Cerebellar nuclear complex (tissue), 1 donor: ENCODE results near the gene LRRC43.
"Not testable (repeated sequence)": the region's sequence is repeated elsewhere in the genome, so short reads cannot be mapped to it uniquely, and the experiment has no call there.

Experiments used
- DNase-seq, 2 experiments: peaks; one replicate each; lab custom pipeline; 2025; lab: John Stamatoyannopoulos, UW

Gene LRRC43

DNA sequence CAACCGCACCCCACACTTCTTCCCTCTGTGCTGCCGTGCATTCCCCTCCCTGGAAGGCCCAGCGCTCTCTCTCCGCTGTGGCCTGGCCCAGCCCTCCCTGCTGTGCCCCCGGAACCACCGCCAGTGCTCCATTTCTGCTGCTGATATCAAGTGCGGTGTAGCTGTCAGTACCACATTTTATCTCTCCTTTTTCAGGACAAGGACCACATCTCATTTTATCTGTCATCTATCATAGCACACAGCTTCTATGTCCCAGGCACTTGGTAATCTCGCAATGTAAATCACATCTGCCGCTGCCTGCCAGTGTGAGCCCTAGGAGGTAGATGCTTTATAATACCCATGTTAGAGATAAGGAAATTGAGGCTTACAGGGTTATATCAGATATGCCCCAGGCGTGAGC, 27.2 kb upstream of the LRRC43 start:
- DNase-seq, result no peak

DNA sequence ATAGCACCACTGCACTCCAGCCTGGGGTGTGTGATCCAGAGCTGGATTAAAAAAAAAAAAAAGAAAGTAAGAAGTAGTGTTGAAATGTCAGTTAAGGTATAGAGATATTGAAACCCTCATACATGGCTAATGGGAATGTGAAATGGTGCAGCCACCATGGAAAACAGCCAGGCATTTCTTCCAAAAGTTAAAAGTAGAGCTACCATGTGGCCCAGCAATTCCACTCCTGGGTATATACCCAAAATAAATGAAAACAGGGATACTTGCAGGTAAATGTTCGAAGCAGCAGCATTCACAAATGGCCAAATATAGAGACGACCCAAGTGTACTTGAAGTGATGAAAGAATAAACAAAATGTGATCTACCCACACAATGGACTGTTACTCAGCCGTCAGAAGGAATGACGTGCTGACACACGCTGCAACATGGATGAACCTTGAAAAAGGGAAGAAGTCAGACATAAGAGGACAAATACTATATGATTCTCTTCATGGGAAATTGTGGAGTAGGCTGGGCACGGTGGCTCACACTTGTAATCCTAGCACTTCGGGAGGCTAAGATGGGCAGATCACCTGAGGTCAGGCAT, 24.1 kb upstream of the LRRC43 start:
- DNase-seq, result no peak

DNA sequence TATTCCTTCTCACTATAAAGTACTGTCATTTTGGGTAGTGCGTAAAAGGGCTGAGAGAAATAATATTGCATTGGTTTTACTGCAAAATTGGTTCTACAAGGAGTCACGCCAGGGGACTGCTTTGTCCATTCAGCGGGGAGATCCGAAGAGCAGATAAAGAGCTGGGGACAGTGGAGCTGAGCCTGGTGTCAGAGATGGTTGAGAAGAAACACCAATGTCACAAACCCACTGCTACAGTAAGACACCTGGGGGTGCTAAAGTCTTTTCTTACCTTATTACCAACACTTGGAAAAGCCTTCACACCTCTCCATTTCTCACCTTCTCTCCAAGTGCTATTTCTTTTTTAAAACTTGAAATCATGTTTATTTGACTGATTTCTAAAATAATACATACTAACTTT, 23.0 kb upstream of the LRRC43 start:
- DNase-seq, result no peak

DNA sequence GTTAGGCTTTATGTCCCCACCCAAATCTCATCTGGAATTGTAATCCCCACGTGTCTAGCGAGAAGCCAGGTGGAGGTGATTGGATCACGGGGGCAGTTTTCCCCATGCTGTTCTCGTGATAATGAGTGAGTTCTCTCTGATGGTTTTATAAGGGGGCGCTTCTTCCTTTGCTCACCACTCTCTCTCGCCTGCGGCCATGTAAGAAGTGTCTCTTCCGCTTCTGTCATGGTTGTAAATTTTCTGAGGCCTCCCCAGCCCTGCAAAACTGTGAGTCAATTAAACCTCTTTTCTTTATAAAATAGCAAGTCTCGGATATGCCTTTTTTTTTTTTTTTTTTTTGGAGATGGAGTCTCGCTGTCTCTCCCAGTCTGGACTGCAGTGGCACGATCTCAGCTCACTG, 22.2 kb upstream of the LRRC43 start:
- no peak for DNase-seq

DNA sequence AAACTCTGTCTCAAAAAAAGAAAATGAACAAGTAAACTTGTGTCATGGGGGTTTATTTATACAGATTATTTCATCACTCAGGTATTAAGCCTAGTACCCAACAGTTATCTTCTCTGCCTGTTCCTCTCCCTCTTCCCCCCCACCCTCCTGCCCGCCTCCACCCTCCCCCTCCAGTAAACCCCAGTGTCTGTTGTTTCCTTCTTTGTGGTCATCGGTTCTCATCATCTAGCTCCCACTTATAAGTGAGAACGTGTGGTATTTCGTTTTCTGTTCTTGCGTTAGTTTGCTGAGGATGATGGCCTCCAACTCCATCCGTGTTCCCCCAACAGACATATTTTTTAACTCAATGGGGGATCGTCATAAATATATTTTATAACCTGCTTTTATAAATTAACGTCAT, 21.2 kb upstream of the LRRC43 start:
- no peak for DNase-seq

DNA sequence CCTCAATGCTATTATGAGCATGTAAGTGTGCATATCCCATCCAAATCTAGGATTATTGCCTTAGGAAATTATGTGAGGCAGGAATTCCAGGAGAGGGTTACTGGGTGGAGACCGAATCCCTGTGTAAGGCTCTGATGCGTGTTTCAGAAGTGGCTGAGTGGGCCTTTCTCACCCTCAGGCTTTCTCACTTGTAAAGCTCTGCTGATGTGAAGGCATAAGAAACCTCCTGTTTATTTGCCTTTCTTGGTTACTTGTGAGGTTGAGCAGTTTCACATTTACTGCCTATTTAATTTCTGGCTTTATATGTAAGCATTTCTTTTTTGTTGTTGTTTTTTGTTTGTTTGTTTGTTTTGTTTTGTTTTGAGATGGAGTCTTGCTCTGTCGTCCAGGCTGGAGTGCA, 19.9 kb upstream of the LRRC43 start:
- no peak for DNase-seq

DNA sequence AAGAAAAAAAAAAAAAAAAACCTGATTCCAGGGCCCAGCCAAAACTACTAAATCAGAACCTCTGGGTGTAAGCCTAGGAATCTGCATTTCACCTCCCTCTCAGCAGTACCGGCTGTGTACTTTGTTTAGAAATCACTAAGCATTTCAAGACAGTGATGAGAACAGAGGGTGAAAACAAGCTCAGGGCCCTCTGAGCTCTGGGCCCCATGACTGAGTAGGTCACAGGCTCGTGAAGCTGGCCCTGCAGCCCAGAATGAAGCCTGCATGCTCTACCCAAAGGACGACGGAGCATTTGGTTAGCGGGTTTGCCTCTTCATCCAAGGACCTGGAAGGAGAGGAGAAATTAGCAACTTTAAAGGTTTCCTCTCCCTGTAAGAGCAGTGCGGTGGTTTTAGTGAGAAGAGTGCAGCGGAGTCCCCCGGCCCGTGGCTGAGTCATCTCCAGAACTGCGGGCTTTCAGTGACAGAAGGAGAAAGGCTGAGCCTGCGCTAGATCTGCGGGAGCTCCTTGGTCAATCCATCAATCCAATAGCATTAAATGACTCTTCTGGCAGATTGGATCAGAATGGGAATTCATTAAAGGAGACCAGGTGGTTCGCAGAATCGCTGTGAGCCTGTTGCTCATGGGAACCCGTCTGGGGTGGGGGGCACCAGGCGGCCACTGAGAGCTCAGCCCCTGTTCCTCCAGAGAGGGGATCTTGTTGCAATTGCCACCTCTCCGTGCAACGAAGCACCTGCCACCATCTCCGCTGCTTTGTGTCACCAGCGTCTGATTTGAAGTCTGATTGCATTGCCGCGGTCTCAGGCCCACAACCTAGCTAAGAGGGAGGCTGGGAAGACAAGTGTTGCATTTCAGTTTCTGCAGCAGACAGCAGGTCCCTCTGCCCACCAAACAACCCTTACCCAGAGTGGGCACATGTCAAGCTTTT, 16.2 kb upstream of the LRRC43 start:
- no peak for DNase-seq

DNA sequence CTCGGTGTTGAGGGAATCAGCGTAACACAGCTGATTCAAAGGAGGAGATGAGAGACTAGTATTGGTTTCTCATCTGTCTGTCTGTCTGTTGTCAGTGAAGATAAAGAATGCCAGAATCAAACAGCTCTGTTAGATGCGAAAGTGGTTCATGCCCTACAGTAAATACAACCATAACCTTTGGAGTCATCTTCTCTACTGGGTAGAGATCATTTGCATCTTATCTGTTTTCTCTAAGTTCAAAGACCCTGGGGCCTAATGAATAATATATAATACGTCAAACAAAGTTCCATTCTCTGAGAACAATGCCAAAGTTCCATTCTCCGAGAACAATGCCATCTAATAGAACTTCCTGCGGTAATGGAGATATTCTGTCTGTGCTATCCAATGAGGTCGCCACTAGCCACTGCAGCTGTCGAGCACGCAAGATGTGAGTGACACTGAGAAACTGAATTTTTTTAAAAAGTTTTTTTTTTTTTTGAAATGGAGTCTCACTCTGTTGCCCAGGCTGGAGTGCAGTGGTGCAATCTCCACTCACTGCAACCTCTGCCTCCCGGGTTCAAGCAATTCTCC, 15.5 kb upstream of the LRRC43 start:
- DNase-seq, result no peak

DNA sequence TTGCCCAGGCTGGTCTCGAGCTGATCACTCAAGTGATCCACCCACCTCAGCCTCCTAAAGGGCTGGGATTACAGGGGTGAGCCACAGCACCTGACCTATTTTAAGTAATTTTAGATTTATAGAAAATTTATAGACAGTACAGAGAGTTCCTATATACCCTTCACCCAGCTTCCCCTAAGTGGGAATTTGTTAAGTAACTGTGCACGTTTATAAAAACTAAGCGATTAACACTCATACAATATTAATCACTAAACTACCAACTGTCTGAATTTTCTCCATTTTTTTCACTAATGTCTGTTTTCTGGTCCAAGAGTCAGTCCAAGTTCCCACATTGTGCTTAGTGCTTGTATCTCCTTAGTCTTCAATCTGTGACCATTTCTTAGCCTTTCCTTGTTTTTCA, 14.4 kb upstream of the LRRC43 start:
- DNase-seq, result no peak

DNA sequence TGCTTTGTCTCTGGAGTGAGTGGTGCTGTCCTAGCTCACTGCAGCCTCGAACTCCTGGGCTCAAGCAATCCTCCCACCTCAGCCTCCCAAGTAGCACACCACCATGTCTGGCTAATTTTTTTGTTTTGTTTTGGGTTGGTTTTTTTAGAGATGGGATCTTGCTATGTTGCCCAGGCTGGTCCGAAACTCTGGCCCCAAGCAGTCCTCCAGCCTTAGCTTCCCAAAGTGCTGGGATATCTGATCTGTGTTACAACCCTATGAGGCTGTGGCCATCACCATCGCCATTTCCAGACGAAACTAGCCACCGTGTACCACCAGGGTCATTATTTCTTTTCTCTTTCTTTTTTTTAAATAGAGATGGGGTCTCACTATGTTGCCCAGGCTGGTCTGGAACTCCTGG, 11.5 kb upstream of the LRRC43 start:
- DNase-seq, result no peak

DNA sequence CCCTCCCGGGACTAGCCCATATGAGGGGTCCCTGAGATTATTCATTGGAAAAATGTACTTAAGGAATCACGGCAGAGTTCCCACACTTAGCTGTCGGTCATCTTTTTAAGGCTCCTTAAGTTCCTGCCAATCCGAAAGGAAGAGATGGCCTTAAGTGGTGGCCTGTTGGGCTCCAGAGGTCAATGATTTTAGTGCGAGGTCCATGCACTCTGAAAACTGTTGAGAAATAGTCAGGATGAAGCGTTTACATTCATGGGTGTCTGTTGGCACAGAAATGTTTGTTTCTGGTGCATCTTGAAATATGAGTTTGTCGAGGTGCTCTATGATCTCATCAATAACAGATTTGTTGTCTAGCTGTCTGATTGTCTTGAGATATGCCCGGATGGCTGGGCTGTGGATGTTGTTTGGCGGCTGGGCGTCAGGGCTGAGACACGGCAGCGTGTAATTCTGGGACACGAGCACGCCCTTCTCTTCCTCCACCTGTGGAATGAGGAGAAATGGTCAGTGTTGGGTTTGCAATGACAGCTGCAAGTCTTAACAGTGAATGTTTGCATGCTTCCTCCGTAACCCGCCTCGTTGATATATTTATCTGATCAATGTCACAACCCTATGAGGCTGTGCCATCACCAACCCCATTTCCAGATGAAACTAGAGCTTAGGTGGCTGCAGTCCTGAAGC, 10.5 kb upstream of the LRRC43 start:
- no peak for DNase-seq

DNA sequence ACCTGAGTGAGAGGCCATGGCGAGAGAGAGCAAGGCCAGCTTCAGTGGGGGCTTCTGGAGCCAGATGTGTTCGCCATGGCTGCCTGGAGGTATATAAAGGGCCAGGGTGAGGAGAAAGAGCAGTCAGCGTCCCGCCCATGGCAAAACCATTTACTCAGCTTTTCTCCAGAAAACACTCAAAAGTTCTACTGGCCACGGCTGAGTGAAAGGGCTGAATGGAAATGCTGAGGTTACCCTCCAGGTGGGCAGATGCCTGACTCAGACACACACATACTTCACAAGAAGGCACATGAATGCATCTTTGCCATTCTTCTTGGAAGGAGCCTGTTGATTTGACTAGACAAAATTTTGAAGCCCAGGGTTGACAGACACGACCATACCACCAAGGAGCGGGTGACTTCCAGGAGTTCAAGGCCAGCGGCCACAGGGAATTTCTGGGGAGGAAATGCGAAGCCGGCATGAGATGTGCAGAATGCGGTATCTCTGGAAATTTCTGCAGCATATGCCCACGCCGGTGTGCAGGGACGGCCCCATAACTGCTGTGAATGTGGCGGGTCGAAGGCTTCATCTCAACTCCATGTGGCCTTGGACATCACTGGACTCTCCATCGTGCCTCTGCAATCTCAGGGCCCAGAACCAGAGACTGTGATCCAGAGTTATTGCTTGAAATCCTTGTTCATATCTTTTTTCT, 8.6 kb upstream of the LRRC43 start, which contains the start of gene IL31:
IL31 (minus strand) TSS at position 67 of the 691 bp plus-strand sequence; CDS start at position 18, 49 bp downstream.
- no peak for DNase-seq

DNA sequence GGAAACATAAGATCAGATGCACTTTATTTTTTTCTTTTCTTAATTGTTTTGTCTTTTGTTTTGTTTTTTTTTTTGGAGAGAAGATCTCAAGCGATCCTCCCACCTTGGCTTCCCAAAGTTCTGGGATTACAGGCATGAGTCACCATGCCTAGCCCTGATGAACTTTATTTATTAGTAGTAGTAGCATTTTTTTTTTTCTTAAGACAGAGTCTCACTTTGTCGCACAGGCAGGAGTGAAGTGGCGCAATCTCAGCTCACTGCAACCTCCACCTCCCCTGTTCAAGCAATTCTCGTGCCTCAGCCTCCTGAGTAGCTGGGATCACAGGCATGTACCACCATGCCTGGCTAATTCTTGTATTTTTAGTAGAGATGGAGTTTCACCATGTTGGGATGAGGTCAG, 6.5 kb upstream of the LRRC43 start:
- not testable (repeated sequence) for DNase-seq

DNA sequence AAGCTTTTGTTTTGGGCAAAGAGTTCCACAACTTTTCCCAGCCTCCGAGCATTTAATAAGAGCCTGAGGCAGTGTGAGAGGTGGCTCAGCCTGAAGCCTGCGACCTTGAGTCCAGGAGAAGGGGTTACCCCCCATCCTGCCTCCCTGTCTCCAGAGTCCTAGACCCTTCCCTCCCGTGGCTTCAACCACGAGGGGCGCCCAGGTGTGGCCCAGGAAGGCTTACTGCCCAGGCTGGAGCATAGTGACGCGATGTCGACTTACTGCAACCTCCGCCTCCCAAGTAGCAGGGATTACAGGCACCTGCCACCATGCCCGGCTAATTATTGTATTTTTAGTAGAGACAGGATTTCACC, 641 bp downstream of the LRRC43 start:
- no peak for DNase-seq

DNA sequence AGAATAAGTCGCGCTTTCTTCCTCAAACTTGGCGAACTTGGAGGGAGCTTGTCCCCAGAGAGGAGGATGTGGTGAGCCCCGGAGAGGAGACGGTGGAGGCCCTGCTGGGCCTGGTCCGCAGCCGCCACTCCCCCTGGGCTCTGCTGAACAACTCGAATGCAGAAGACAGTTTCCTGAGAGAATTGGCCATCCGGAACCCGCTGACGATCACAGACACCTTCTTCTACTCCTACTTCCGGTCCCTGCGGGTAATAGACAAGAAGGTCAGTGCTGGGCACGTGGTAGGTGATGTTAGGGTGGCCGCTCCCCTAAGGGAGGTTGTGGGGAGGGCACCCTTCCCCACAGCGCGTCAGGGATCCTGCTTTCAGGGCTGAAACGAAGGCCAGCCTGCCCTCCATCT, 1.6 kb downstream of the LRRC43 start:
- DNase-seq, result no peak

DNA sequence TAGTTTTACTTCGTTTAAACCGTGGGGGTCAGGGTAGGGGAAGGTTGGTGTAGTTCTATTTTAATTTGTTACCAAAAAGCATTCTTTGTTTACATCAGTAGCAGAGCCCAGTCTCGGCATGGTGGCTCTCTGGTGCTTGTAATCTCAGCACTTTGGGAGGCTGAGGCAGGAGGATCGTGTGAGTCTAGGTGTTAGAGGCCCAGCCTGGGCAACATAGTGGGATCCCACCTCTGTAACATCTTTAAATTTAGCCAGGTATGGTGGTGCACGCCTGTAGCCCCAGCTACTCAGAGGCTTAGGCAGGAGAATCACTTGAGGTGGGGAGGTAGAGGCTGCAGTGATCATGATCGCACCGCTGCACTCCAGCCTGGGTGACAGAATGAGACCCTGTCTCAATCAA, 2.2 kb downstream of the LRRC43 start:
- no peak for DNase-seq

DNA sequence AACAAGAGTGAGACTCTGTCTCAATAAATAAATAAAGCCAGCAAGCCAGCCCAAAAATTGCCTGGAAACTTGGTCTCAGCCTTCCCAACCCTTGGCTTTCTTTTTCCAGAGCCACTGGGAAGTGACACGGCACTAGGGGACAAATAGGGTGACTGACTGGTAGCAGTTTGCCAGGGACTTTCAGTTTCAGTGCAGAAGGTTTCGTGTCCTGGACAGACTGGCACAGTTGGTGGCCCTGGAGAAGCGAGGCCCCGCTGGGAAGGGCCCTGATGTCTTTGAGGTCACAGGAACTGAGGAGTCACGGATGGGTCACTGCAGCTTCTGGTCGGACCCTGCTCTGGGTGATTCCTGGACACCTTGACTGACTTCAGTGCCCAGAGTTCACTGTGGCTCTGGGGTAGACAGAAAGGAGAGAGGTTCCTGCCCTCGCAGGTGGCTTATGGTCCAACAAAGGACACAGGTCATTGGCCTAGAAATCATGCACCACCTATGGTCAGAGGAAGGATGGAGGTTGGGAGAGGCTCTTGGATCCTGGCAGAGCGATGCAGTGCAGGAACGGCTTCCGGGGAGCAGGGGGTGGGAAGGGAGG, 2.7 kb downstream of the LRRC43 start:
- no peak for DNase-seq

DNA sequence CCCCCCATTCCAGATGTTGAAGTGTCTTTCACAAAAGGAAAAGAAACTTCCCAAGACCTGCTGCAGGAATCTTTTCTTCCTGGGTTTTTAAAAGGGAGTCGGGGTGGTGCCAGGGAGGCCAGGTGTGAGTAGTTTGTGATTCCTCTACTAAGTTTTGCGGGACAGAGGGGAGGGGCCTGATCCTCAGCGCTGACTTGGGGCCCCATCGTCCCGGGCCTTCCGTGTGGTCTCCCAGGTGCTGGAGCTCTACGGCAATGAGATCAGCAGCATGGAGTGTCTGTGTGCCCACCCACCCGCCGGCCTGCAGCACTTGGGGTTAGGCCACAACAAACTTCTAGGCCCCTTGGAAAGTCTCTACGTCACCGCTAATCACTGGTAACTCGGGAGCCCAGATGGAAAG, 4.5 kb downstream of the LRRC43 start:
- DNase-seq, result no peak

DNA sequence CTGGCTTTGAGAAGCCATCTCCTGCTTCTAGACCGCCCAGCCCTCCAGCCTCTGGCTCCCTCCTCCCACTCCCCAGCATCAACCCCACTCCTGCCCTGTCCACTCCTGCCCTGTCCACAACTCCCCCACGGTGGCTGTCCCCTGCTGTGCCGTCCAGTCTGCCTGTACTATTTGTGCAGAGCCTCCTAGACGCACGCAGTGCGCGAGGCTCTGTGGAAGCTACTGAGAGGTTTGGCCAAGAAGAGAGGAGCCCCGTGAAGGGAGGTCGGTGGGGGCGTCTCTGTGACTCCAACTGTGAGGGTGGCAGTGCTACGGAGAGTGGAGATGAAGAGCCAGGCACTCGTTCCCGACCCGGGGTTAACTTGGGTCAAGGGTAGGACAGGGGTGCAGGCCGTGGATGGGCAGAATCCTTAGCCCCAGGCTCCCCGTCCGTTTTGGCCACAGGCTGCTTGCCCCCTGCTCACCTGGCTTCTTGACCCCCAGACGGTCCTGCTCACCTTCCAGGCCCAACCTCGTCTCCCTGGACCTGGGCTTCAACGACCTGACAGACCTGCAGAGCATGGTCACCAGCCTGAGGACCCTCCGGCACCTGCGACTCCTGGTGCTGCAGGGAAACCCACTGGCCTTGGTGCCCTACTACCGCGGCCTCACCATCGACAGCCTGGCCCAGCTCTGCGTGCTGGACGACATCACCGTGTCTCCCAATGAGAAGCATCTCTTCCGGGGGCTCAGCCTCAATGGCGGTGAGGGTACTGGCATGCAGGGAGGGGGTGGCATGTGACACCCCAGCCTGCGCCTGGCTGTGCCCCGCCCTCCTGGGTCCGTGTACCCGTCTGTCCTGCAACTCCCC, 6.9 kb downstream of the LRRC43 start:
- no peak for DNase-seq

DNA sequence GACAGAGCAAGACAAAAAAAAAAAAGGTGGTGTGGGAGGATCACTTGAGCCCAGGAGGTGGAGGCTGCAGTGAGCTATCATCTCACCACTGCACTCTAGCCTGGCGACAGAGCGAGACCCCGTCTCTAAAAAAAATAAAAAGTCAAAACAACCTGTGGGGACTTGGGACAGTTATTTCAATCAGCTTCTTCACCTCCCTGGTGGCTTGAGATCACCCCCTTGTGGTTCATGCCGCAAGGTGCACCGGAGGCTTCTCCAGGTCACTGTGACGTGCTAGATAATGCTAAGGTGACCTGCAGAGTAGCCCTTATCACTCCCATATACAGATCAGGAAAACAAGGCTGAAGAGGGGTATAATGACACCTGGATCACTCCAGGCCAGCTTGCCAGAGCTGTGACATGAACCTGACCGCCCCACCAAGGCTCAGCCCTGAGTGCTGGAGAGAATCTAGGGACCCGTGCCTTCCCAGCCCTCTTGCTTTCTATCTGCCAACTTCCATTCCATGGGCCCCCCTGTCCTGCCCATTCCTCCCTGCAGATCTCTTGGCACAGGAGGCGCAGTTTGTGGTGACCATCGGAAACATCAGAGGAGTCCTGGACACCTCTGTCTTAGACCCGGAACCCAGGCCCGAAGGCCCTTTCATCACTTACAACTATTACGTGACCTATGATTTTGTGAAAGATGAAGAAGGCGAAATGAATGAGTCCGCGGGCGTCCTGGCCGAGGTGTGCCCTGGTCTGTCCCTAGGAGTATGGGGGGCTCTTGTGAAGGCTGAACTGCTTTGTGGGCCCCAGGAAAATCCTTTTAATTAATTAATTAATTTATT, 8.1 kb downstream of the LRRC43 start:
- no peak for DNase-seq
